HuH-7 (cell line): ENCODE data around the gene PRM3.

Experiments used
- DNase-seq: peaks from one replicate; pipeline ENCODE4 v3.0.0; 2011; ENCODE audit warnings: low spot score

PRM3 gene

DNA sequence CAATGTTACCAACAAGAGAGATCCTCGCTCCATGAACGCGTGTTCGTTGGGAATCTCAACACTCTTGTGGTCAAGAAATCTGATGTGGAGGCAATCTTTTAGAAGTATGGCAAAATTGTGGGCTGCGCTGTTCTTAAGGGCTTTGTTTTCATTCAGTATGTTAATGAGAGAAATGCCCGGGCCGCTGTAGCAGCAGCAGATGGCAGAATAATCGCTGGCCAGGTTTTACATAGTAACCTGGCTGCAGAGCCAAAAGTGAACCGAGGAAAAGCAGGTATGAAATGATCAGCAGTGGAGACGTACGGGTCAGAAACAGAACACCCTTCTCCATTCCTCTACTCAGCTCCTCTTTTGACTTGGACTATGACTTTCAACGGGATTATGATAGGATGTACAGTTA is 30.8 kb downstream of the PRM3 start:
- DNase-seq: no peak

DNA sequence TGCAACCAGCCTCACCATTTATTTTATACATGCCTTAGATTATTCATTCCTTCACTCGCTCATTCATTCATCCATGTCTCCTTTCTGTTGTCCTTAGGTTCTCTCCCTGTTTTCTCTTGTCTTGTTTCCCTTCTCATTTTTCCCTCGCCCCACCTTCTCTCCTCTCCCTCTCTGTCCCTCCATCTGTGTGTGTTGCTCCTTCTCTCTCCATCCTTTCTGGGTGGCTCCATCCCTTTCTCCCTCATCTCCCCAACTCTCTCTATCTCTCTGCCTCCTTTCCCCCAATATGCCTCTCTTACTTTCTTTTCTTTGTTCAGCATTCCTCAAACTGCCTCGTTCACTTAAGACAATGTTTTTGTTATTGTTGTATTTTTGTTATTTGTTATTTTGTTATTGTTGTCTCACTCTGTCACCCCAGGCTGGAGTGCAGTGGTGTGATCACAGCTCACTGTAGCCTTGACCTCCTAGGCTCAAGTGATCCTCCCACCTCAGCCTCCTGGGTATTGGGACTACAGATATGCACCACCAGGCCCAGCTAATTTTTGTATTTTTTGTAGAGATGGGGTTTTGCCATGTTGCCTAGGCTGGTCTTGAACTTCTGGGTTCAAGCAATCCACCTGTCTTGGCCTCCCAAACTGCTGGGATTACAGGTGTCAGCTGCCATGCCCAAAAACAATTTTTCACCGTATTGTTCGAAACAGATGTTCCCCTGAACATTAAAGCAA is 31.8 kb downstream of the PRM3 start:
- DNase-seq: no peak

DNA sequence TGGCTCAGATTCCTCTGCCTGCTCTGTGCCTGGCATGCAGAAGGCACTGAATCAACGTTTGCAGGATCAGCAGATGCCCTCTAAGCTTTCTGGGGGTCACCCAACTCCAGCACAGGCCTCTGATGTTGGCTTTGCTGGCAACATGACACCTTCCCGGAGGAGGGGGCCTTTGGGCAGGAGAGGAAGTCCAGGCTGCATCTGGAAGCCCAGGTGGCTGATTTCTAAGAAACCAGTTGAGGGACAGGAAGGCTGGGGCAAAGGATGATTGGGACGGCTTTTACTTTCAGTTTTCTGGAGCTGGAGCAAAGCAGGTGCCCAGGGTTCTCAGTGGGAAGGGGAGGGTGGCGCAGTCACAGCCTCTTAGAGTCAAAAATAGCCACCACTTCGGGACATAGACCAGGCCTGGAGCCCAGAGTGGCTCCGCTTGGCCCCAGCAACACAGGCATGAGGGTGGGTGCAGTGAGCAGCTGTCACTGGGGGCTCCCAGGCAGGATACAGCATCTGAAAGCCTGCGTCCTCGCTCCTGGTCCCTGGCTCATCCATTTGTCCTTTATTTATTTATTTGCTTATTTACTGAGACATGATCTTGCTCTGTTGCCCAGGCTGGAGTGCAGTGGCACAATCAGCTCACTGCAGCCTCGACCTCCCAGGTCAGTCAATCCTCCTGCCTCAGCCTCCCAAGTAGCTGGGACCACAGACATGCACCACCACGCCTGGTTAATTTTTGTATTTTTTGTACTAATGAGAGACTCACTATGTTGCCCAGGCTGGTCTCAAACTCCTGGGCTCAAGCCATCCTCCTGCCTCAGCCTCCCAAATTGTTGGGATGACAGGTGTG is 32.6 kb downstream of the PRM3 start:
- DNase-seq: no peak

DNA sequence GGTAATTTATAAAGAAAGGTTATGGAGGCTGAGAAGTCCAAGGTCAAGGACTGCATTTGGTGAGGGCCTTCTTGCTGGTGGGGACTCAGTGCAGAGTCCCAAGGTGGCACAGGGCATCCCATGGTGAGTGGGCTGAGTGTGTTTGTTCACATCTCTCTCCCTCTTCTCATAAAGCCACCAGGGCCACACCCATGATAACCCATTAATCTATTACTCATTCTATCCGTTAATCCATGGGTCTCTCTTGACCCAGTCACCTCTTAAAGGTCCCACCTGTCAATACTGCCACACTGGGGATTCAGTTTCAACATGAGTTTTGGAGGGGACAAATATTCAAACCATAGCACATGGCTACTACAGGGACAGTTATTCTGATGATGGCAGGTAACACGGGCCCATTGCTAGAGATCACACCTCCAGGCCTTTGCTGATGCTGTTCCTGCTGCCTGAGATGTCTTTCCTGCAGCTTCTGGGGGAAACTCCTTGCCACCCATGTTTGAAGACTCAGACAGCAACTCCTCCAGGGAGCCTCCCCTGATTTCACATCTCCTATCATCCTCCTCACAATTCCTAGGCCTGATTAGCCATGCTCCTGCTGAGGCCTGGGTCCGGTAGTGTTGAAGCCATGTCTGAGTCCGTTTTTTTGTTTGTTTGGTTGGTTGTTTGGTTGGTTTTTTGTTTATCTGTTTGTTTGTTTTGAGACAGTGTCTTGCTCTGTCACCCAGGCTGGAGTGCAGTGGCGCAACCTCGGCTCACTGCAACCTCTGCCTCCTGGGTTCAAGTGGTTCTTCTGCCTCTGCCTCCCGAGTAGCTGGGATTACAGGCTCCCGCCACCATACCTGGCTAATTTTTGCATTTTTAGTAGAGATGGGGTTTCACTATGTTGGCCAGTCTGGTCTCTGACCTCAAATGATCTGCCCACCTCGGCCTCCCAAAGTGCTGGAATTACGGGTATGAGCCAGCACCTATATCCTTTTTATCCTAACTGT is 33.5 kb downstream of the PRM3 start:
- DNase-seq: no peak

DNA sequence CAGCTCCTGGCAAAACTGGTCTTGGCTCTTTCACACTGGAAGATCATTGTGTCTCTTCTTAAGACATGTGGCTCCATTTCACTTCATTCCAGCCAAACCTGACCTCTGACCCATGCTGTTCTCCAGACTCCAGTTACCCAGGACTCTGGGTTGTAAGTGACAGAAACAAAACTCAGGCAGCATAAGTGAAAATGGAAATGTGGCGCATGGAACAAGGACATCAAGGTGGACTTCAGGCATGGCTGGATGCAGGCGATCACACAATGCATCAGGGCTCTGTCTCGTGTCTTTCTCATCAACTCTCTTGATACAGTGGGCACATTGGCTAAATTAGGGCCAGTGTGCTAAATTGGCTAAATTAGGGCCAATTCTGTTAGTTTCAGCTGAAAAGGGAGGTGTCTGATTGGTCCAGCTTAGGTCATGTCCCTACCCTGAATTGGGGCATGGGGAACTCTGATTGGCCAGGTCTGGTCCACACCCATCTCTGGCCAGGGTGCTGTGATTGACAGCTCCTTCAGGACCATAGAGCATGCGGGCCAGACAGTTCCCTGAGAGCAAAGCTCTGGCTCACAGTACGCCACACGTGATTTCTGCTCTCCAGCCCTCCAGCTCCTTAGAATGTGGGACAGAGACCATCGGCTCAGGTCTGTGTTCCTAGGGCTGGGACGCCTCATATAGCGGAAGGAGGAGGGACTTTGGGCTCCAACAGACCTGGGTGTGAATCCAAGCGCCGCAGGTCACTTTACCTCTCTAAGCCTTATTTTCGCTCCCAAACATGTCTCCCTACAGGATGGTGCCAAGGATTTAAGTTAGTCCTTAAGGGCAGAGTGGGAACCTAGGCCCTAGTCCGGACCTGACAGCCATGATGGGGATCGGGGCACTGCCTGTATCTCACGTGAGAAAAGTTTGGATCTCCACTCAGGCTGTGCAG is 34.9 kb downstream of the PRM3 start:
- no peak for DNase-seq

DNA sequence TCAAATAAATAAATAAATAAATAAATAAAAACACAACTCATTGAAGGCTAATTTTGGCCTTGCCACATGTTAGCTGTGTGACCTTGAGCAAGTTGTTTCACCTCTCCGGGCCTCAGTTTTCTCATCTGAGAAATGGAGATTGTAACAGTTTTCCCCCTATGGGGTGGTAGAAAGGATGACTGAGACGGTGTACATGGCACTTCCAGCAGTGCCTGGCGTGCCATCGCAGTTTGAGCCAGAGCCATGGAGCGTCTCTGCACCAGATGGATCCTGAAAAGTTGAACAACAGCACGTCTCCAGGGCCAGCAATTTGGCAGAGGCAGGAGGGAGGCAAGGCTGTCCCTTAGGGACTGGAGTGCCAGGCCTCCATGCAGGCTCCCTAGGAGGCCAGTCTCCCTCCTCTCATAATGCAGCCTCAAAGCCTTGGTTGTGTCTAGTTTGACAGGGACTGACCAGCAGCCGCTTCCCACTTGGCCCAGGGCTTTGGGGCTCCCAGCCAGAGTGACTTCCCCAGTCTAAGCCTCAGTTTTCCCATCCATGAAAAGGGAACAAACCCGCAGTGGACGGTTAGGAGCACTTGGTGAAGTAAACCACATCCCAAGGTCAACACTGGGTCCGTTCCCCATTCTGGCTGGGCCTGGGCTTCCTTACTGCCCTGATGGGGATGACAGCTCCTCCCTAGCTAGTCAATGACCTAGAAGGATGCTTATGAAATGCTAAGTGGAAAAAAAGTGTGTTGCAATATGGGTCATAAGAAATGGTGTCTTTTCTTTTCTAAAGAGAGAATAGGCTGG is 36.8 kb downstream of the PRM3 start:
- no peak for DNase-seq

DNA sequence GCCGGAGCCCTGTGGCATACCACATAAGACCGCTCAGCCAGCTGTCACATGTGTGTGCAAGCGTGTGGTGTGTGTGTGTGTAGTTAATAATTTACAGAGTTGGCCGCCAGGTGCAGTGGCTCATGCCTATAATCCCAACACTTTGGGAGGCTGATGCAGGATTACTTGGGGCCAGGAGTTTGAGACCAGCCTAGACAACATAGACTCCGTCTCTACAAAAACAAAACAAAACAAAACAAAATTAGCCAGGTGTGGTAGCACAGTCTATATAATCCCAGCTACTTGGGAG is 37.8 kb downstream of the PRM3 start:
- DNase-seq: no peak

DNA sequence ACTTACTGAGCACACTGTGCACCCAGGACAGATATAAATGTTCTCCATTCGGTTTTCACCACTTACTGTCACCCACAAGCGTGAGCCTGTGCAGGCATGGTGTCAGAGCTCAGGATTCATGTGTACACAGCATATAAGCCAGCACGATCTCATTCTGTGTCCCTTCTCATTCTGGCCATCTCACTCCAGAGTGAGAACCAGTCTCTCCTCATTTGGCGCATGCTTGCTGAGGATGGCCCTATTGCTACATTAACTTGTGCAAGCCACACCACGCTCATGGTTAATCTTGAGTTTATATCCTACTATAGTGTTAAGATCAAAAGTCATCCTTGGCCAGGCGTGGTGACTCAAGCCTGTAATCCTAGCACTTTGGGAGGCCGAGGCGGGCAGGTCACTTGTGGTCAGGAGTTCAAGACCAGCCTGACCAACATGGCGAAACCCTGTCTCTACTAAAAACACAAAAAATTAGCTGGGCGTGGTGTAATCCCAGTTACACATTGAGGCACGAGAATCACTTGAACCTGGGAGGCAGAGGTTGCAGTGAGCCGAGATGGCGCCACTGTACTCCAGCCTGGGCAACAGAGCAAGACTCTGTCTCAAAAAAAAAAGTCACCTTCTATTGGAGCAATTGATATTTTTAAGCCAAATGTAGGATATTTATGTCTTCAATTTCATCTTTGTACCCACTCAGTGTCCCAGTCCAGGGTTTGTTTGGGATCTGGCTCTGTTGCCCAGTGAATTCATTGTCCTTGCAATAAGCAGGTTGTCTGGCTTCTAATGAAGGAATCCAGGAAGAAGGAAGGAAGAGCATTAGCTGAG is 38.3 kb downstream of the PRM3 start:
- no peak for DNase-seq

DNA sequence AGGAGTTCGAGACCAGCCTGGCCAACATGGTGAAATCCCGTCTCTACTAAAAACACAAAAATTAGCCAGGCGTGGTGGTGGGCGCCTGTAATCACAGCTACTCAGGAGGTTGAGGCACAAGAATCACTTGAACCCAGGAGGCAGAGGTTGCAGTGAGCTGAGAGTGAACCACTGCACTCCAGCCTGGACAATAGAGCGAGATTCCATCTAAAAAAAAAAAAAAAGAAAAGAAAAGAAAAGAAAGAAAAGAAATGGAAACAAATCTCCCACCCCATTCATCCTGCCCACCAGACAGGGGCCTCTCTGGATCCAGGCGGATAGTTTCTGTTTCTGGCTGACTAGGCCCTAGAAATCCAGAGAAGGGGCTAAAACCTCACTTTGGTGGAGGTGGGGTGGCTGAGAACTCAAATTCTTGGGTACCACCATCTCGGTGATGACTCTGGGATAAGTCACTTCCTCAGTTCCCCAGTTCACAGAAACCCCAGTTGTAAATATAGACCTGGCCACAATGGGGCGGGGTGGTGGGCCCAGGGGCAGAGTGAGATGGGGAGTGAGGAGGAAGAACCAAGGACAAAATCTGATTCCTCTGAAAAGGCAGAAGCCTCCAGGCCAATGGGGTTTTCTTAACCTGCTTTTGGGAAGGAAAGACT is 39.6 kb downstream of the PRM3 start:
- DNase-seq: no peak

DNA sequence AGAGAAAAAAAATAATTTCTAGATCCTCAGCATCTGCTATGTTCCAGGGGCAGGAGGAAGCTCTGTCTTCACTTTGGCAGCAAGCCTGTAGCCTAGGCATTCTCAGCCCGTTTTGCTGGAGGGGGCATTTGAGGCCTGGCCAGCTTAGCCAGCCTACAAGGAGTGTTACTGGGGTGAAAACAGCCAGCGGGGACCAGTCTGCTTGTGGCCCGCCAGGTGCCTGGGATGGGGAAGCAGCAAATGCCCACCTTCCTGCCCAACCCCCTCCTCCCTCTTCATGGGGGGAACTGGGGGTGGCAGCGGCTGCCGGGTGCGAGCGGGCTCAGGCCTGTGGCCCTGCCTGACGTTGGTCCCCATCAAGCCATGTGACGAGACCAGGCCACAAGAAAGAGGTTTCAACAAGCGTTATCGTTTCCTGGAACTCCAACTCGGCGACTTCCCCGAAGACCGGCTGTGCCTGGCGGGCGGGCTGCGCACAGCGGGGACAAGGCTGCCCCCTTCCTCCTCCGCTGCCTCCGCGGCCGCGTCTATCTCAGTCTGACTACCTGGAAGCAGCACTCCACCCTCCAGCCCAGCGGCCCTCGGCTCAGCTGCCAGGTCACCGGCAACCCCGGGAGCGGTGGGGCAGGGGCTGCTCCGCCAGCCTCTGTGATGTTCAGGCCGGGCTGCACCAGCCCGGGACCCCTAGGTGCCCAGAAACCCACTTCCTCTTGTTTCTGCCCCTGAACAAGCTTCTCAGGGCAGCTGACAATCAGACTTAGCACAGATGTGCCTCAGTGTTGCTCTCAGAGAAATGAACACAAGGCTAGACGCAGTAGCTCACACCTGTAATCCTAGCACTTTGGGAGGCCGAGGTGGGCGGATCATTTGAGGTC is 40.3 kb downstream of the PRM3 start:
- no peak for DNase-seq

DNA sequence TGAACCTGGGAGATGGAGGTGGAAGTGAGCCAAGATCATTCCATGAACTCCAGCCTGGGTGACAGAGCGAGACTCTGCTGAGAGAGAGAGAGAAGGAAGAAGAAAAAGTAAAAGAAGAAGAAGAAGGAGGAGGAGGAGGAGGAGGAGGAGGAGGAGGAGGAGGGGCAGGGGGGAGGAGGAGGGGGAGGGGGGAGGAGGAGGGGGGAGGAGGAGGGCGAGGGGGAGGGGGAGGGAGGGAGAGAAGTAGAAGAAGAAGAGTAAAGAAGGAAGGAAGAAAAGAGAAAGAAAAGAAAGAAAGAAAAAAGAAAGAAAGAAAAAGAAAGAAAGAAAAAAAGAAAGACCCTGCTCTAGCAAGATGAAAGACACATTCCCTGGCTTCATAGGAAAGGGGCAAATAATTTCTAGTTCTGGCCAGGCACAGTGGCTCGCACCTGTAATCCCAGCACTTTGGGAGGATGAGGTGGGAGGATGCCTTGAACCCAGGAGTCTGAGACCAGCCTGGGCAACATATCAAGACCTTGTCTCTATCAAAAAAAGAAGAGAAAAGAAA is 41.1 kb downstream of the PRM3 start:
- no peak for DNase-seq

DNA sequence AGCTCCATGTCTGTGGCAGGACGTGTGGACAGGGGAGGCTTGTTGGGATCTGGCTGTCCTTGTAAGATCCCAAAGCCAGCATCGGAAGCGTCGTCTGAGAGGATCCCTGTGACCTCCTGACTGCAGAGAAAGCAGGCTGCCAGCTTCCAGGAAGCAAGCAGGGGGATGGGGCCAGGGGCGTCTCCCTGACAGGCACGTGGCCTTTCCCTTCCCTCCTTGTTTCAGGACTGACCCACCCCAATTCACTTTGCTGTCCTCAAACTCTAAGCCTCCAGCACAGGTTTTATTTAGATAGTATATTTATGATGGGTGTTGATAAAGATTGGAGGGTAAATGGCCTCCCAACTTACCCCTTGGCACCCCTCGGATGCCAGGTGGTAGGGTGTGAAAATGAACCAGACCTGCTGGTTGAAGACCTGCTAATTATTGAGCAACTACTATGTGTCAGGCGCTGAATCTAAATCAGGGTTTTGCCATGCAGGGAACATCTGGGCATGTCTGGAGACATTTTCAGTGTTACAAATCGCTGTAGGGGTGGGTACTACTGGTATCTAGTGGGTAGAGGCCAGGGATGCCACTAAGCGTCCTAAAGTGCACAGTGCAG is 42.0 kb downstream of the PRM3 start:
- DNase-seq: no peak

DNA sequence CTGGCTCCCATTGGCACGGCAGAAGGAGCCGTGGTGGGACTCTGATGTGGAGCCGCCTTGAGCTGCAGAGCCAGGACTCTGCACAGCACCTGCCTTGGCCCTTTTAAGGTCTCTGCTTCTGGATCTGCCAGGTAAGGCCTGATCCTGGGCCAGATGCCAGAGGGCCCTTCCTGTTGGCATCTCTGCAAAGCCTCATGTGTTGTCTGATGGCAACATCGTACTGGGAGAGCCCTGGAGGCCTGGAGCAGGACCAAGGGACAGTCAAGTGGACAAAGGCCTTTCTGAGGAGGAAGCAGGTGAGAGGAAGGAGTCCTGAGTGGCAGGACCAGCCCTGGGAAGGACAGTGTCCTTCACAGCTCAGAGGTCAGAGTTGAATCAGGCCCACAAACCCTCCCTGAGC is 43.5 kb downstream of the PRM3 start:
- DNase-seq: no peak

DNA sequence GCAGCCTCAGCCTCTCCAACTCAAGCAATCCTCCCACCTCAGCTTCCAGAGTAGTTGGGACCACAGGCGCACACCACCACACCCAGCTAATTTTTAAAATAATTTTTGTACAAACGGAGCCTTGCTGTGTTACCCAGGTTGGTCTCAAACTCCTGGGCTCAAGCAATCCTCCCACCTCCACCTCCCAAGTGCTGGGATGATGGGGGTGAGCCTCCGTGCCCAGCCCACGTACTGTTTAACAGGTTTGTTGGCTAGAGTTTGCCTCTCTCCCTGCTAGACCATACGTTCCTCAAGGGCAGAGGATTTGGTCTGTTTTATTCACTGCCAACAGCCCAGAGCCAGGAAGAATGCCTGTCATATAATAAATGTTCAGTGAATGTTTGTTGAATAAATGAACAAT is 44.0 kb downstream of the PRM3 start:
- DNase-seq: no peak

DNA sequence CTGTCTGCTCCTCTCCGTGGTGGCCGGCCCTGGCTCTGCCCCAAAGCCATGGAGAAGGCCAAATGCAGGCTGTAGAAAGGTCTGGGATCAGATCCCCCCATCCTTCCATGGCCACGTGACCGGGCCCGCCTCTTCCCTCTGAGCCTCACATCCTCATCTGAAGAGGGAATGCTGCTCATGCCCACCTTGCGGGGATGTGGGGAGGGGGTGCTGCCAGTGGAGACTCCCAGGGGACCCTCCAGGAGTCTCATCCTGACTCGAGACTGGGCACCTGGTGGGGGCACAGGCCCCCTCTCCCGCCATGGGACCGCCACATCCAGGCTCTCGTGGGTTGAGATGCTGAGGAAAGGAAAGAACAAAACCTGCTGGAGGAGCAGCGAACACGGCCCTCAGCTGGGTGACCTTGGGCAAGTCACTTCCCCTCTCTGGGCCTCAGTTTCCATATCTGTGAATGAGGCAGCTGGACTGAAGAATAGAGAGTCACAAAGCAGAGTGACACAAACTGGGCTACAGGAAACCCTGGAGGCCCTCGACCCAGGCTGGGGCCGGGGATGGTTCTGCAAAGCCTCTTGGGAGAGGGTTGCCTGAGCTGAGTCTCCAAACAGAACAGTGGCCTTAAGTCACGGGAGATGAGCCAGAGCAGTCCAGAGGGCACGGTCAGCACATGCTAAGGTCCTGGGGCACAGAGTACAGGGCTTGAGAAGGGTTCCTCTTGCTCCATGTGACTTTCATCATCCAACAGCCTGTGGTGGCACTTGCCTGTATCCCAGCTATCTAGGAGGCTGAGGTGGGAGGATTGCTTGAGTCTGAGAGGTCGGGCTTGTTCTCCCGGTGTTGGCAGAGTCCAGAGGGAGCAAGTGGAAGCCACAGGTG is 47.5 kb downstream of the PRM3 start:
- DNase-seq: no peak

DNA sequence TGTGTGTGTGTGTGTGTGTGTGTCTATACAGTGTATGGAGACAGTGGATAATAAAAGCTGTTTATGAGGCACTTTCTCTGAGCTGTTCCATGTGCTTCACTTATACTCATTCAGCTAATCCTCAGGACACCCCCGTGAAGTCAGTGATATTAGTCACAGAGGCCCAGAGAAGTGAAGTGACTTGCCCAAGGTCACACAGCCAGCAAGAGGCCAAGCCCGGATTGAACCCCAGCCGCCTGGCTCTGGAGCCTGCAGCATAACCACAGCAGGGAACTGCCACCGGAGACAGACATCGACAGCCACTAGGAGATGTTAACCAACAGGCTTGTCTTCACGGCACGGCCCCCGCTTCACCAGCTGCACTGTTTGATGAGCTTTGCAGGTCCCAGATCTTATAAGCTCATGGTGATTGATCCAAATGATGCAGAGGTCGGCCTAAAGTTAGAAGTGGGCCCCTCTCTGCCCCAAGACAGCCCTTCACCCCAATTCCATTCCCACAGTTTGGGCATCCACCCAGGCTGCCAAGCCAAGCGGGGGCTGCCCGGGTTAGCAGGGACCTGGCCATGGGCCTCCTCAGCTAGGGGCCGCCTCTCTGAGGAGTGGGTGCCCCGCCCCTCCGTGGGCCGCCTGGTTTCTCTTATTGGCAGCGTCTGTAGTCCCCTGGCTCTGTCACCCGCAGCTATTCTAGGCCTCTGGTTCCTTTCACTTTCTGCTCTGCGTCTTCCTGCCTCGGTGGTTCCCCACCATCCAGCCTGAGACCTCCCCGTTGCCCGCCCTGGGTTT is 48.3 kb downstream of the PRM3 start:
- no peak for DNase-seq
